CD4-positive, alpha-beta T cell treated with Interleukin-4 for 4 hours (primary cell): ENCODE data around the gene RNASE12.
"Not testable (repeated sequence)": the region's sequence is repeated elsewhere in the genome, so short reads cannot be mapped to it uniquely, and the experiment has no call there.

Experiments used
- DNase-seq: peaks from one replicate; pipeline ENCODE4 v3.0.0-alpha.2; 2020

The RNASE12 gene

GRCh38 chr14:20613094-20614037, 22.2 kb upstream of the RNASE12 start:
- peak; percentile 92 for DNase-seq

- DNase-seq, result no peak
Observed at GRCh38 chr14:20612403-20612802, 21.2 kb upstream of the RNASE12 start.

- no peak for DNase-seq
Observed at GRCh38 chr14:20611277-20611676, 20.1 kb upstream of the RNASE12 start.

- peak; percentile 64 for DNase-seq
Observed at GRCh38 chr14:20610002-20610765, 19.0 kb upstream of the RNASE12 start.

- peak; percentile 83 for DNase-seq
Observed at GRCh38 chr14:20609215-20610001, 18.2 kb upstream of the RNASE12 start.

GRCh38 chr14:20608383-20609110, 17.4 kb upstream of the RNASE12 start:
- no peak for DNase-seq

- no peak for DNase-seq
Observed at GRCh38 chr14:20607617-20608016, 16.4 kb upstream of the RNASE12 start.

- no peak for DNase-seq
Observed at GRCh38 chr14:20606902-20607242, 15.7 kb upstream of the RNASE12 start.

- no peak for DNase-seq
Observed at GRCh38 chr14:20606190-20606901, 15.2 kb upstream of the RNASE12 start.

- no peak for DNase-seq
Observed at GRCh38 chr14:20603813-20604690, 12.9 kb upstream of the RNASE12 start.

GRCh38 chr14:20602583-20602982, 11.4 kb upstream of the RNASE12 start:
- DNase-seq, result no peak

GRCh38 chr14:20601522-20601921, 10.3 kb upstream of the RNASE12 start:
- DNase-seq, result no peak

GRCh38 chr14:20597108-20597507, 5.9 kb upstream of the RNASE12 start:
- no peak for DNase-seq

GRCh38 chr14:20595726-20596125, 4.5 kb upstream of the RNASE12 start:
- DNase-seq, result not testable (repeated sequence)

- no peak for DNase-seq
Observed at GRCh38 chr14:20592574-20592973, 1.4 kb upstream of the RNASE12 start.

- DNase-seq, result no peak
Observed at GRCh38 chr14:20587489-20588154, 3.6 kb downstream of the RNASE12 start, which contains the start of gene RNASE11. TSS of gene RNASE11 (minus strand) at chr14:20588001.

GRCh38 chr14:20583908-20584307, 7.3 kb downstream of the RNASE12 start:
- DNase-seq, result no peak

GRCh38 chr14:20583142-20583541, 8.0 kb downstream of the RNASE12 start:
- DNase-seq, result no peak

GRCh38 chr14:20580242-20580641, 10.9 kb downstream of the RNASE12 start:
- DNase-seq, result no peak
